Right lobe of liver (tissue), 4 donors: ENCODE results near the gene ZXDC.

Source experiments
- POLR2A ChIP-seq: fragments of 450-650 bp; IDR thresholded peaks from one replicate; pipeline ENCODE4 v1.6.1; 2017; ENCODE audit warnings: antibody characterized with exemption, mild to moderate bottlenecking
- TF ChIP-seq, protein P1 (sequence below), 4 donors: fragments of 200-600 bp in 3 of 4; fragments of 450-650 bp in 1 of 4; IDR thresholded peaks; one replicate each; pipeline versions ENCODE4 v1.5.1 to v1.8.0; 2016 to 2022; ENCODE audit warnings: antibody characterized with exemption in 4 of 4, mild to moderate bottlenecking in 2 of 4
- donor health status: DM: no; HTN: no; CAD: no.
- donor health status: DM: no; HTN: no; CAD: no.
- donor health status: DM: no; HTN: yes; CAD: no.

DNA sequence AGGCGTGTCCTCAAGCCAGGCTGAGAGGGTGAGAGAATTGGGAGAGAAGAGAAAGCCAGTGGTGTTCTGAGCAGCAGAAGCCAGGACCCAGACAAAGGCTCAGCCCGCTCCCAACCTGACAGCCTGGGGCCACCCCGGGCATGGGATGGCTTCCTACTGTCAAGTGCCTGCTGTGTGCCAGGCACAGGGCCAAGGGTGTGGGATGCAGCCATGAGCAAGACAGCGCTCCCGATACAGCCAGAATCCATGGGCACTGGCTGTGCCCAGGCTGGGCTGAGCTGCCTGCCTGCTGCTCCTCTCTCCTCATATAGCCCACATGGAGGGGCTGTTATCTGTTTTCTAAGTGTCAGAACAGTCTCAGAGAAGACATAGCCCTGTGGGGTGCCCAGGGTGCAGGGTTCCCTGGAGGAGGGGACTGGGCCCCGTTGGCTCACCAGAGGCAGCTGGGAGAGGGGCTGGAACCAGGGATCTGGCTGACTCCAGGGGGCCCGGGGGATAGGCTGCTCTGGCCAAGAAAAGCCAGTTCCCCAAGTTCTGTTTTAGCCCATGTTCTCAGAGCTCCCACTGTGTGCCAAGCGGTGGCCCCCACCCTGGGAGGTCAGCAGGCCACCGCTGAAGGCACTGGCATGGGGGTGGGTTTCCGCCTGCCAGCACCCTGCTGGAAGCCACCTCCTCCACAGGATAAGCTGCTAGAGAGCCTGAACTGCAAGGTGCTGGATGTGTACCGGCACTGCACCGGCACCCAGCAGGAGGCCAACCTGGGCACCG lies 42.0 kb downstream of the ZXDC start:
- no peak for TF ChIP-seq POLR2A
- TF ChIP-seq, protein P1, sequence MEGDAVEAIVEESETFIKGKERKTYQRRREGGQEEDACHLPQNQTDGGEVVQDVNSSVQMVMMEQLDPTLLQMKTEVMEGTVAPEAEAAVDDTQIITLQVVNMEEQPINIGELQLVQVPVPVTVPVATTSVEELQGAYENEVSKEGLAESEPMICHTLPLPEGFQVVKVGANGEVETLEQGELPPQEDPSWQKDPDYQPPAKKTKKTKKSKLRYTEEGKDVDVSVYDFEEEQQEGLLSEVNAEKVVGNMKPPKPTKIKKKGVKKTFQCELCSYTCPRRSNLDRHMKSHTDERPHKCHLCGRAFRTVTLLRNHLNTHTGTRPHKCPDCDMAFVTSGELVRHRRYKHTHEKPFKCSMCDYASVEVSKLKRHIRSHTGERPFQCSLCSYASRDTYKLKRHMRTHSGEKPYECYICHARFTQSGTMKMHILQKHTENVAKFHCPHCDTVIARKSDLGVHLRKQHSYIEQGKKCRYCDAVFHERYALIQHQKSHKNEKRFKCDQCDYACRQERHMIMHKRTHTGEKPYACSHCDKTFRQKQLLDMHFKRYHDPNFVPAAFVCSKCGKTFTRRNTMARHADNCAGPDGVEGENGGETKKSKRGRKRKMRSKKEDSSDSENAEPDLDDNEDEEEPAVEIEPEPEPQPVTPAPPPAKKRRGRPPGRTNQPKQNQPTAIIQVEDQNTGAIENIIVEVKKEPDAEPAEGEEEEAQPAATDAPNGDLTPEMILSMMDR (IDR thresholded peaks at IDR 0.05) = no peak
